ENCODE data around the gene BMP7. TPM values are rescaled to one million over a fixed set of nuclear protein-coding genes. Genes with fewer than 3 reads are reported as not detected.
A peak's percentile ranks its signal among the peaks of the same experiment; 100 is the strongest.

The BMP7 gene
- total RNA-seq, 1 experiment from 2014 or later, result not detected

GRCh38 chr20:57130160-57130772, 136.2 kb downstream of the BMP7 start:
- peak; percentile 80 for DNase-seq (ENCODE audit: unreplicated experiment)
- Mint-ChIP-seq H3K4me1 (ENCODE audit: insufficient read depth, unreplicated experiment) (peaks cover 6% of the 10 kb centered on the region), H3K4me3 (ENCODE audit: unreplicated experiment) (no peak overlapping the region), H3K9me3 (ENCODE audit: unreplicated experiment) (no peaks in the 10 kb centered on the region), H3K27ac (ENCODE audit: low read depth, unreplicated experiment) (no peak overlapping the region), H3K27me3 (ENCODE audit: insufficient read depth, unreplicated experiment) (peaks cover 44% of the 10 kb centered on the region), H3K36me3 (ENCODE audit: insufficient read depth, unreplicated experiment) (no peaks in the 10 kb centered on the region)
- TF ChIP-seq CTCF (IDR thresholded peaks at IDR 0.05; ENCODE audit: unreplicated experiment), result no peak
- no TSS peak for BruUV-seq (replicated peaks)
- POLR2A ChIA-PET, result interaction anchor here (0.6 kb wide), 1 partner anchor 14 kb away, joined by 3 read pairs; no protein-coding TSS in a partner anchor
- intact Hi-C loops (cut with micrococcal nuclease), result no loop called here
- CTCF ChIA-PET, result interaction anchor here (0.6 to 0.9 kb wide), 3 partner anchors 18 to 187 kb away, joined by 3 read pairs; no protein-coding TSS in a partner anchor

- TF ChIP-seq CTCF (IDR thresholded peaks at IDR 0.05; ENCODE audit: unreplicated experiment), result no peak
- no TSS peak for BruUV-seq (replicated peaks)
- Mint-ChIP-seq H3K36me3 (ENCODE audit: insufficient read depth, unreplicated experiment) (no peaks in the 10 kb centered on the region), H3K27me3 (ENCODE audit: insufficient read depth, unreplicated experiment) (peaks cover 34% of the 10 kb centered on the region), H3K9me3 (ENCODE audit: unreplicated experiment) (no peaks in the 10 kb centered on the region), H3K4me1 (ENCODE audit: insufficient read depth, unreplicated experiment) (peaks cover 6% of the 10 kb centered on the region), H3K4me3 (ENCODE audit: unreplicated experiment) (no peak overlapping the region), H3K27ac (ENCODE audit: low read depth, unreplicated experiment) (no peak overlapping the region)
- POLR2A ChIA-PET, result no interaction called here
- intact Hi-C loops (cut with micrococcal nuclease), result no loop called here
- CTCF ChIA-PET, result no interaction called here
- DNase-seq (ENCODE audit: unreplicated experiment), result no peak
Observed at GRCh38 chr20:57129303-57129702, 137.1 kb downstream of the BMP7 start.

GRCh38 chr20:57128044-57128757, 138.2 kb downstream of the BMP7 start:
- no peak for TF ChIP-seq CTCF (IDR thresholded peaks at IDR 0.05; ENCODE audit: unreplicated experiment)
- ChIA-PET POLR2A (interaction anchor here (0.6 to 0.7 kb wide), 2 partner anchors 36 to 102 kb away, joined by 3 read pairs; no protein-coding TSS in a partner anchor), CTCF (interaction anchor here (1.2 kb wide), 1 partner anchor 204 kb away, joined by 6 read pairs; no protein-coding TSS in a partner anchor)
- no peak overlapping the region for H3K4me3 Mint-ChIP-seq (ENCODE audit: unreplicated experiment)
- no peaks in the 10 kb centered on the region for H3K9me3 Mint-ChIP-seq (ENCODE audit: unreplicated experiment)
- DNase-seq (ENCODE audit: unreplicated experiment), result no peak
- peaks cover 6% of the 10 kb centered on the region for H3K4me1 Mint-ChIP-seq (ENCODE audit: insufficient read depth, unreplicated experiment)
- no peak overlapping the region for H3K27ac Mint-ChIP-seq (ENCODE audit: low read depth, unreplicated experiment)
- no peaks in the 10 kb centered on the region for H3K36me3 Mint-ChIP-seq (ENCODE audit: insufficient read depth, unreplicated experiment)
- H3K27me3 Mint-ChIP-seq (ENCODE audit: insufficient read depth, unreplicated experiment), result peaks cover 34% of the 10 kb centered on the region
- intact Hi-C loops (cut with micrococcal nuclease), result no loop called here
- no TSS peak for BruUV-seq (replicated peaks)

GRCh38 chr20:57126481-57127092, 139.9 kb downstream of the BMP7 start:
- H3K36me3 Mint-ChIP-seq (ENCODE audit: insufficient read depth, unreplicated experiment), result no peaks in the 10 kb centered on the region
- peaks cover 6% of the 10 kb centered on the region for H3K4me1 Mint-ChIP-seq (ENCODE audit: insufficient read depth, unreplicated experiment)
- CTCF ChIA-PET, result interaction anchor here (0.6 kb wide), 1 partner anchor 146 kb away, joined by 3 read pairs; no protein-coding TSS in a partner anchor
- POLR2A ChIA-PET, result no interaction called here
- H3K4me3 Mint-ChIP-seq (ENCODE audit: unreplicated experiment), result no peak overlapping the region
- peak; percentile 38 for DNase-seq (ENCODE audit: unreplicated experiment)
- peaks cover 29% of the 10 kb centered on the region for H3K27me3 Mint-ChIP-seq (ENCODE audit: insufficient read depth, unreplicated experiment)
- TF ChIP-seq CTCF (IDR thresholded peaks at IDR 0.05; ENCODE audit: unreplicated experiment), result no peak
- no peak overlapping the region for H3K27ac Mint-ChIP-seq (ENCODE audit: low read depth, unreplicated experiment)
- no peaks in the 10 kb centered on the region for H3K9me3 Mint-ChIP-seq (ENCODE audit: unreplicated experiment)
- intact Hi-C loops (cut with micrococcal nuclease), result no loop called here
- no TSS peak for BruUV-seq (replicated peaks)
